OCI-LY7 (cell line): ENCODE results near the gene MORN1. TPM values are rescaled to one million over a fixed set of nuclear protein-coding genes. Genes with fewer than 3 reads are reported as not detected.

Experiments
- BruUV-seq: library from RNA; stranded (reverse); fragments of 400-500 nt; replicated peaks from 2 replicates; lab custom pipeline; 2021; lab: Mats Ljungman, UMichigan
- CTCF ChIA-PET: fragments of 300-600 bp; sonication (Branson Sonifier 250); formaldehyde crosslinking; loops from one replicate; lab custom pipeline; 2022; ENCODE audit warnings: antibody characterized with exemption; ENCODE audit not compliant: unreplicated experiment; lab: Charles Lee
- POLR2A ChIA-PET: fragments of 300-600 bp; sonication (Branson Sonifier 250); formaldehyde crosslinking; loops from one replicate; lab custom pipeline; 2022; ENCODE audit warnings: antibody characterized with exemption; lab: Charles Lee
- DNase-seq: peaks from one replicate; pipeline ENCODE4 v3.0.0-alpha.2; 2015; ENCODE audit warnings: low spot score
- H2AFZ ChIP-seq: fragments of 200-600 bp; sonication (generic), shearing (Covaris generic); 2 replicates; pipeline ENCODE4 v1.6.1; 2014; ENCODE audit warnings: mild to moderate bottlenecking, antibody characterized with exemption, low read length, moderate library complexity
- H3K27ac ChIP-seq: fragments of 200-600 bp; sonication (generic); 2 replicates; pipeline ENCODE4 v1.5.1; 2014; ENCODE audit warnings: mixed run types, low read depth, mild to moderate bottlenecking, moderate library complexity, low read length, inconsistent platforms; ENCODE audit not compliant: poor library complexity, severe bottlenecking
- H3K36me3 ChIP-seq: fragments of 200-600 bp; sonication (generic); 2 replicates; pipeline ENCODE4 v1.6.1; 2014; ENCODE audit warnings: mild to moderate bottlenecking, antibody characterized with exemption, low read length, moderate library complexity, mixed read lengths; ENCODE audit not compliant: insufficient read depth
- H3K4me1 ChIP-seq: fragments of 200-600 bp; sonication (generic); 2 replicates; pipeline ENCODE4 v1.5.1; 2014; ENCODE audit warnings: mild to moderate bottlenecking, low read length; ENCODE audit not compliant: insufficient read depth, poor library complexity, severe bottlenecking
- H3K4me2 ChIP-seq: fragments of 200-600 bp; sonication (generic); 2 replicates; pipeline ENCODE4 v1.6.1; 2014; ENCODE audit warnings: mild to moderate bottlenecking, low read length
- H3K4me3 ChIP-seq: fragments of 200-600 bp; sonication (generic); 2 replicates; pipeline ENCODE4 v1.5.1; 2014; ENCODE audit warnings: mild to moderate bottlenecking, low read depth, low read length; ENCODE audit not compliant: poor library complexity, severe bottlenecking
- H3K79me2 ChIP-seq: fragments of 200-600 bp; sonication (generic); 2 replicates; pipeline ENCODE4 v1.6.1; 2016; ENCODE audit warnings: low read depth, mild to moderate bottlenecking, low read length, moderate library complexity, mixed read lengths; ENCODE audit not compliant: insufficient read depth
- H3K9me2 ChIP-seq: fragments of 200-600 bp; sonication (generic); 2 replicates; pipeline ENCODE4 v1.6.1; 2016; ENCODE audit warnings: mild to moderate bottlenecking, low read length, mixed read lengths; ENCODE audit not compliant: insufficient read depth
- H3K9me3 ChIP-seq: fragments of 200-600 bp; sonication (generic); 2 replicates; pipeline ENCODE4 v1.6.1; 2014; ENCODE audit warnings: mild to moderate bottlenecking, mixed run types, low read length, mixed read lengths
- H4K20me1 ChIP-seq: fragments of 200-600 bp; sonication (generic); 2 replicates; pipeline ENCODE4 v1.6.1; 2014; ENCODE audit warnings: mild to moderate bottlenecking, antibody characterized with exemption, low read length, moderate library complexity, mixed read lengths; ENCODE audit not compliant: insufficient read depth
- CTCF ChIP-seq: fragments of 200-600 bp; sonication (generic); conservative IDR thresholded peaks from 2 replicates; pipeline ENCODE4 v1.5.1; 2014; ENCODE audit warnings: mild to moderate bottlenecking, antibody characterized with exemption, low read length, moderate library complexity, mixed read lengths
- EZH2phosphoT487 ChIP-seq: fragments of 200-600 bp; sonication (generic); IDR thresholded peaks from 2 replicates; pipeline ENCODE4 v1.6.1; 2018; ENCODE audit warnings: low read depth, borderline replicate concordance, mild to moderate bottlenecking, mixed run types, antibody characterized with exemption, low read length, moderate library complexity, mixed read lengths
- intact Hi-C: fragments of 100-400 bp; cut with micrococcal nuclease; formaldehyde crosslinking; loops from one replicate; pipeline ENCODE4 v1.10.0; 2022; ENCODE audit not compliant: unreplicated experiment
- total RNA-seq, 2 experiments: library from RNA; depleted of rRNA in 1 of 2; stranded (reverse); fragments of >200 nt in 1 of 2; shearing (Covaris generic) in 1 of 2; gene quantifications; 2 replicates each; pipeline ENCODE4 v1.2.3, GENCODE V29; 2014 to 2022

MORN1 gene
- total RNA-seq, 2 experiments from 2014 or later: 13.1 to 29.7 TPM

GRCh38 chr1:2422523-2422922 is 31.2 kb upstream of the MORN1 start:
- no peaks in the 10 kb centered on the region for H3K36me3 ChIP-seq
- H3K79me2 ChIP-seq: no peaks in the 10 kb centered on the region
- no peak overlapping the region for H3K4me2 ChIP-seq
- ChIA-PET POLR2A (no interaction called here), CTCF (interaction anchor here (0.6 kb wide), 1 partner anchor 126 kb away, joined by 4 read pairs; no protein-coding TSS in a partner anchor)
- no peaks in the 10 kb centered on the region for H3K4me1 ChIP-seq
- no peaks in the 10 kb centered on the region for H3K9me2 ChIP-seq
- no peak overlapping the region for H3K4me3 ChIP-seq
- H3K9me3 ChIP-seq: peaks cover 7% of the 10 kb centered on the region; the same call in 1 of the 2 replicates
- no peak for DNase-seq
- no peak overlapping the region for H2AFZ ChIP-seq
- H4K20me1 ChIP-seq: no peaks in the 10 kb centered on the region
- no peak overlapping the region for H3K27ac ChIP-seq
- BruUV-seq: no TSS peak
- intact Hi-C loops: no loop called here
- TF ChIP-seq CTCF (no peak), EZH2phosphoT487 (no peak)

GRCh38 chr1:2419416-2419815 is 28.1 kb upstream of the MORN1 start:
- Histone ChIP-seq H3K79me2 (no peaks in the 10 kb centered on the region), H3K36me3 (no peaks in the 10 kb centered on the region), H2AFZ (no peak overlapping the region), H3K9me2 (no peaks in the 10 kb centered on the region), H3K27ac (no peak overlapping the region), H3K9me3 (peaks cover 7% of the 10 kb centered on the region; the same call in 1 of the 2 replicates), H3K4me3 (no peak overlapping the region), H4K20me1 (no peaks in the 10 kb centered on the region), H3K4me1 (peaks cover 25% of the 10 kb centered on the region), H3K4me2 (no peak overlapping the region)
- CTCF ChIA-PET: no interaction called here
- TF ChIP-seq EZH2phosphoT487: no peak
- no peak for TF ChIP-seq CTCF
- POLR2A ChIA-PET: interaction anchor here (0.6 kb wide), 1 partner anchor 612 kb away, joined by 3 read pairs; no protein-coding TSS in a partner anchor
- no peak for DNase-seq
- intact Hi-C loops: no loop called here
- BruUV-seq: no TSS peak

- TF ChIP-seq CTCF: no peak
- TF ChIP-seq EZH2phosphoT487: no peak
- no peak for DNase-seq
- Histone ChIP-seq H3K4me2 (no peak overlapping the region), H3K79me2 (no peaks in the 10 kb centered on the region), H2AFZ (no peak overlapping the region), H3K9me2 (no peaks in the 10 kb centered on the region), H3K27ac (no peak overlapping the region), H3K9me3 (peaks cover 7% of the 10 kb centered on the region; the same call in 1 of the 2 replicates), H4K20me1 (no peaks in the 10 kb centered on the region), H3K4me1 (peaks cover 31% of the 10 kb centered on the region), H3K36me3 (no peaks in the 10 kb centered on the region), H3K4me3 (no peak overlapping the region)
- intact Hi-C loops: no loop called here
- CTCF ChIA-PET: no interaction called here
- POLR2A ChIA-PET: no interaction called here
- no TSS peak for BruUV-seq
Observed at GRCh38 chr1:2418791-2419320, 27.5 kb upstream of the MORN1 start.
